ENCODE measurements around the gene DDN.

GRCh38 chr12:48981757-48982157 lies 17.4 kb downstream of the DDN start:
- TF ChIP-seq POLR2AphosphoS5 (IDR thresholded peaks at IDR 0.05; ENCODE audit: low read depth) (no peak), REST (IDR thresholded peaks at IDR 0.05; ENCODE audit: insufficient replicate concordance, low read depth) (no peak), SPI1 (IDR thresholded peaks at IDR 0.05; ENCODE audit: borderline replicate concordance, low read depth) (0 out of 2 replicates have a peak, but pooled peaks have one; percentile 5)
- TF ChIP-seq, protein P1, sequence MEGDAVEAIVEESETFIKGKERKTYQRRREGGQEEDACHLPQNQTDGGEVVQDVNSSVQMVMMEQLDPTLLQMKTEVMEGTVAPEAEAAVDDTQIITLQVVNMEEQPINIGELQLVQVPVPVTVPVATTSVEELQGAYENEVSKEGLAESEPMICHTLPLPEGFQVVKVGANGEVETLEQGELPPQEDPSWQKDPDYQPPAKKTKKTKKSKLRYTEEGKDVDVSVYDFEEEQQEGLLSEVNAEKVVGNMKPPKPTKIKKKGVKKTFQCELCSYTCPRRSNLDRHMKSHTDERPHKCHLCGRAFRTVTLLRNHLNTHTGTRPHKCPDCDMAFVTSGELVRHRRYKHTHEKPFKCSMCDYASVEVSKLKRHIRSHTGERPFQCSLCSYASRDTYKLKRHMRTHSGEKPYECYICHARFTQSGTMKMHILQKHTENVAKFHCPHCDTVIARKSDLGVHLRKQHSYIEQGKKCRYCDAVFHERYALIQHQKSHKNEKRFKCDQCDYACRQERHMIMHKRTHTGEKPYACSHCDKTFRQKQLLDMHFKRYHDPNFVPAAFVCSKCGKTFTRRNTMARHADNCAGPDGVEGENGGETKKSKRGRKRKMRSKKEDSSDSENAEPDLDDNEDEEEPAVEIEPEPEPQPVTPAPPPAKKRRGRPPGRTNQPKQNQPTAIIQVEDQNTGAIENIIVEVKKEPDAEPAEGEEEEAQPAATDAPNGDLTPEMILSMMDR (IDR thresholded peaks at IDR 0.05; ENCODE audit: insufficient read depth, low read length), result no peak
